Ovary (tissue), 9 donors: ENCODE measurements around the gene PCNT. TPM values are rescaled to one million over a fixed set of nuclear protein-coding genes. Genes with fewer than 3 reads are reported as not detected.

Source experiments
- DNase-seq, 5 donors: peaks; one replicate each; pipeline ENCODE4 v3.0.0-alpha.2; 2019 to 2020
- H3K27ac ChIP-seq, 2 donors: fragments of 200-600 bp; one replicate each; pipeline versions ENCODE4 v1.5.1 to v1.8.0; 2019 to 2022
- H3K27me3 ChIP-seq: fragments of 200-600 bp; one replicate; pipeline ENCODE4 v1.8.0; 2022
- H3K36me3 ChIP-seq: fragments of 200-600 bp; sonication (generic); one replicate; pipeline ENCODE4 v1.5.1; 2019
- H3K4me1 ChIP-seq: one replicate; pipeline ENCODE4 v1.8.1; 2013; ENCODE audit warnings: mild to moderate bottlenecking, moderate library complexity; ENCODE audit not compliant: insufficient read depth
- H3K4me3 ChIP-seq: fragments of 200-600 bp; sonication (generic); one replicate; pipeline ENCODE4 v1.5.1; 2017
- H3K9me3 ChIP-seq, 2 donors: fragments of 200-600 bp in 1 of 2; sonication (generic) in 1 of 2; one replicate each; pipeline versions ENCODE4 v1.5.1 to v1.8.1; 2013 to 2019; ENCODE audit warnings: mild to moderate bottlenecking in 1 of 2, moderate library complexity in 1 of 2
- EP300 ChIP-seq: sonication (generic); formaldehyde crosslinking; IDR thresholded peaks from one replicate; pipeline ENCODE4 v1.6.1; 2017; ENCODE audit warnings: antibody characterized with exemption
- POLR2A ChIP-seq: fragments of 450-650 bp; IDR thresholded peaks from one replicate; pipeline ENCODE4 v1.6.1; 2017; ENCODE audit warnings: antibody characterized with exemption, mild to moderate bottlenecking, moderate library complexity
- WGBS, 3 donors: extraction: QIAGEN DNeasy Blood & Tissue Kit in 1 of 3; methylation state at CpG; one replicate each; pipeline versions ENCODE4 v1.1.5 to v1.1.7; 2013 to 2017; 5-methylcytosine and 5-hydroxymethylcytosine counted together
- intact Hi-C, 4 donors: fragments of 100-400 bp; cut with DNase I; formaldehyde crosslinking; loops; one replicate each; pipeline versions ENCODE4 v1.11.0 to v1.15.1; 2022 to 2023
- polyA plus RNA-seq, 2 donors: library from polyadenylated mRNA; stranded (reverse); fragments of 200-250 nt in 1 of 2; fragments of 350-450 nt in 1 of 2; fragmentation: Illumina TruSeq in 1 of 2; extraction: RNeasy Lipid Tissue Mini Kit (QIAGEN cat#74804) in 1 of 2; gene quantifications; one replicate each; pipeline ENCODE4 v1.2.3, GENCODE V29; 2013 to 2014
- total RNA-seq, 7 donors: library from RNA; depleted of rRNA in 2 of 7; stranded (reverse); fragments of >200 nt in 2 of 7; fragmentation: NEBNext Ultra II Directional in 3 of 7; extraction: Animal tissue kit (Norgen Biotek cat#: 25700) in 3 of 7; gene quantifications; one replicate each; pipeline versions ENCODE4 v1.1.0 to v1.2.4, GENCODE V29; 2016 to 2023
- TF ChIP-seq, protein P1 (sequence below), 3 donors: fragments of 450-650 bp in 2 of 3; fragments of 200-600 bp in 1 of 3; IDR thresholded peaks; one replicate each; pipeline versions ENCODE4 v1.5.1 to v1.8.0; 2016 to 2022; ENCODE audit warnings: antibody characterized with exemption in 3 of 3, mild to moderate bottlenecking in 1 of 3
- donor health status: DM: no; HTN: no; CAD: no; lungs with moderate emphysema.
- donor health status: DM: no; HTN: no; CAD: no.
- donor health status: Bipolar disorder and iron deficiency.
- donor health status: DM: yes; HTN: yes; CAD: no.
- donor health status: DM: no; HTN: no; CAD: no.
- donor health status: DM: yes; HTN: yes; CAD: no.

The PCNT gene
- total and polyA plus RNA-seq, 9 donors: 11.1 to 28.2 (median 18.6) TPM

DNA sequence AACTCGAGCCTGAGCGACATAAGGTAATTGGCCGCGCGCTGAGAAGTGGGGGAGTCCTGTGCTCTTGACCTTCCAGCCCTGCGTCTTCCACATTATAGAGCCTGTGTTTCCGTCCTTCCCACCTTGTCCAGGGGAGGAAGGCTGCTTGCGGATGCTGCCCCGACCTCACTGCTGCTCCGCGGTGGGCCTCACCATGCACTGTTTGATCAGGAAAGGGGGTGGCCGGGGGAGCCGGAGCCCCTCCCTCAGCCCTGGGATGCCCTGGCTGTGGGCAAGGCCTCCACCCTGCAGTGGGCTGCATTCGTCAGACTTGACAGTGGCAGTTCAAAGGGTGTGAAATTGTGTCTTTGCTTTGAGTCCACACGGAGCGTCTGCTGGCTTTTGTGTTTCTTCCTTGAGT lies 30.1 kb downstream of the PCNT start:
- no peaks in the 10 kb centered on the region for H3K27me3 ChIP-seq
- intact Hi-C loops: loop anchor here in 1 of 4 donors (10.0 kb wide), 1 partner anchor 61 kb away; no protein-coding TSS in a partner anchor
- no peak for DNase-seq
- TF ChIP-seq EP300 (no peak), POLR2A (no peak)
- TF ChIP-seq, protein P1, sequence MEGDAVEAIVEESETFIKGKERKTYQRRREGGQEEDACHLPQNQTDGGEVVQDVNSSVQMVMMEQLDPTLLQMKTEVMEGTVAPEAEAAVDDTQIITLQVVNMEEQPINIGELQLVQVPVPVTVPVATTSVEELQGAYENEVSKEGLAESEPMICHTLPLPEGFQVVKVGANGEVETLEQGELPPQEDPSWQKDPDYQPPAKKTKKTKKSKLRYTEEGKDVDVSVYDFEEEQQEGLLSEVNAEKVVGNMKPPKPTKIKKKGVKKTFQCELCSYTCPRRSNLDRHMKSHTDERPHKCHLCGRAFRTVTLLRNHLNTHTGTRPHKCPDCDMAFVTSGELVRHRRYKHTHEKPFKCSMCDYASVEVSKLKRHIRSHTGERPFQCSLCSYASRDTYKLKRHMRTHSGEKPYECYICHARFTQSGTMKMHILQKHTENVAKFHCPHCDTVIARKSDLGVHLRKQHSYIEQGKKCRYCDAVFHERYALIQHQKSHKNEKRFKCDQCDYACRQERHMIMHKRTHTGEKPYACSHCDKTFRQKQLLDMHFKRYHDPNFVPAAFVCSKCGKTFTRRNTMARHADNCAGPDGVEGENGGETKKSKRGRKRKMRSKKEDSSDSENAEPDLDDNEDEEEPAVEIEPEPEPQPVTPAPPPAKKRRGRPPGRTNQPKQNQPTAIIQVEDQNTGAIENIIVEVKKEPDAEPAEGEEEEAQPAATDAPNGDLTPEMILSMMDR (IDR thresholded peaks at IDR 0.05): no peak
- no peaks in the 10 kb centered on the region for H3K36me3 ChIP-seq
- no peak overlapping the region for H3K27ac ChIP-seq
- no peaks in the 10 kb centered on the region for H3K4me1 ChIP-seq
- no peaks in the 10 kb centered on the region for H3K9me3 ChIP-seq
- no peak overlapping the region for H3K4me3 ChIP-seq
- WGBS, 3 donors: 78 to 81% (median 79%) methylated on average over 15 to 16 of the region's 16 CpGs

DNA sequence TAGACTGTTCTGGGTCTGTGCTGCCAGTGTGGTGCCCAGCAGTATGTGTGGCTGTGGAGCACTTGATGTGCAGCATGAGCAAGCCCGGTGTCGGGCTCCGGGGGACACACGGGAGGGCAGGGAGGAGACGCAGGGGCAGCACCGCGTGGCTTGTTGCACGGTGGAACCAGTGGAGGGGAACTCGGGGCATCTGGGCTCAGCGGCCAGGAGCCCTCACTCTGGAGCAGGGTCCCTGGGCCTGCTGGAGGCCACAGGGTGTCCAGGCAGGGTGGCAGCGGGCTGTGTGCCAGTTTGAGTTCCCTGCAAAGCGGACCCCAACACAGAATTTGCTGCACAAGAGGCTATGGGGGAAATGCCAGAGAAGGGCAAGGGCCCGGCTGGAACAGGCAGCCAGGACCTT lies 30.6 kb downstream of the PCNT start:
- H3K4me1 ChIP-seq: no peaks in the 10 kb centered on the region
- H3K27ac ChIP-seq: no peak overlapping the region
- H3K27me3 ChIP-seq: no peaks in the 10 kb centered on the region
- H3K9me3 ChIP-seq: no peaks in the 10 kb centered on the region
- TF ChIP-seq EP300 (no peak), POLR2A (no peak)
- TF ChIP-seq, protein P1 (IDR thresholded peaks at IDR 0.05): no peak
- no peak overlapping the region for H3K4me3 ChIP-seq
- WGBS, 3 donors: 88 to 94% (median 93%) methylated on average over 13 of the region's 13 CpGs
- no peaks in the 10 kb centered on the region for H3K36me3 ChIP-seq
- intact Hi-C loops: loop anchor here in 1 of 4 donors (10.0 kb wide), 1 partner anchor 60 kb away; no protein-coding TSS in a partner anchor
- no peak for DNase-seq

DNA sequence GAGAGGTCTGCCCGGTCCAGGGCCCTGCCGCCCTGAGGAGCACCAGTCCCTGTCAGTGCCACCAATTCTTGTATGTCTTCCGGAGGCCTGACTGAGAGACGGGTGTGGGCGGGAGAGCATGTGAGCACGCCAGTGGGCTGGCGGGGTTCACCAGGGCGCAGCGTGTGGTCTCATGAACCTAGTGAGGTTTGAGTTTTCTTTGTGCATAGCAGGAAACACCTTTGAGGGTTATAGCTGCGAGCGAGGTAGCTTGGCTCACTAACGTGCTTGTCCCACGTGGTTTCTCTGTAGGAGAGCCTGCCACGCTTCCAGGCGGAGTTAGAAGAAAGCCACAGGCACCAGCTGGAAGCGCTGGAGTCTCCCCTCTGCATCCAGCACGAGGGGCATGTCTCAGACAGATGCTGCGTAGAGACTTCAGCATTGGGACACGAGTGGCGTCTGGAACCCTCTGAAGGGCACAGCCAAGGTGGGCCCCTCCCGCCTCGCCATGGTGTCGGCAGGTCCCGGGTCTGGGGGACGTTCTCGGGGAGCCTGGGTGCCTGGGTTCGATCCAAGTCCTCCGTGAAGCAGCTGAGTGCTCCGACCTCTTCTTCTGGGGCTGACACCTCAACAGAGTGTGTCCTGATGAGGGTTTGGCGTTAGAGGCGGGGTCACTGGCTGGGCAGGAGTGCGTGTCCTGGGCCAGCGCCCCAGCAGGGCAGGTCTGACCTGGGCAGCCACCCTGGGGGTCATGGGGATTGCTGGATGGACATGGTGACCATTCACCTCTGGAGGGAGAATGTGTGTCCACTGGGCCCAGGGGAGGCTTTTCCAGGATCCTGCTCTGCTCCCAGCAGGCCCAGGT lies 31.4 kb downstream of the PCNT start:
- H3K27me3 ChIP-seq: no peaks in the 10 kb centered on the region
- no peak overlapping the region for H3K4me3 ChIP-seq
- 90 to 91% (median 91%) methylated on average over 33 of the region's 33 CpGs for WGBS, 3 donors
- no peaks in the 10 kb centered on the region for H3K36me3 ChIP-seq
- intact Hi-C loops: loop anchor here in 1 of 4 donors (10.0 kb wide), 1 partner anchor 59 kb away; no protein-coding TSS in a partner anchor
- no peaks in the 10 kb centered on the region for H3K9me3 ChIP-seq
- H3K4me1 ChIP-seq: no peaks in the 10 kb centered on the region
- no peak for DNase-seq
- H3K27ac ChIP-seq: no peak overlapping the region
- TF ChIP-seq EP300: no peak
- no peak for TF ChIP-seq POLR2A

DNA sequence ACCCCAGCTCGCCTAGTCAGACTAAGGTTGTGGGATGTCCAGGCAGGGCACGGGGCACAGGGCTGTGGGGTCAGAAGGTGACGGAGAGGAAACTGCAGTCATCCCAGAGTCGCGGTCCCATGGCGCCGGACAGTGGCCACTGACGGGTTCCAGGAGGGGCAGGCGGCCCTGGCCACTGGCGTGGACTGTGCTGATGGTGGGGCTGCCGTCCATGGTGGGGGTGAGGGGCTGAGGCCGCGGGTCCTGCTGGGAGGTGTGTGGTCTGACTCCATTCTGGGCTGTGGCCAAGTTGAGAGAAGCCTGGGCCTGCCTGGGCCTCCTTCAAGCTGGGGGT lies 32.0 kb downstream of the PCNT start:
- TF ChIP-seq POLR2A: no peak
- no peak for TF ChIP-seq EP300
- TF ChIP-seq, protein P1 (IDR thresholded peaks at IDR 0.05): no peak
- intact Hi-C loops: loop anchor here in 1 of 4 donors (10.0 kb wide), 1 partner anchor 59 kb away; no protein-coding TSS in a partner anchor
- H3K4me1 ChIP-seq: no peaks in the 10 kb centered on the region
- H3K27me3 ChIP-seq: no peaks in the 10 kb centered on the region
- no peak overlapping the region for H3K4me3 ChIP-seq
- no peaks in the 10 kb centered on the region for H3K36me3 ChIP-seq
- no peaks in the 10 kb centered on the region for H3K9me3 ChIP-seq
- WGBS, 3 donors: 86 to 91% (median 88%) methylated on average over 13 of the region's 13 CpGs
- no peak for DNase-seq
- no peak overlapping the region for H3K27ac ChIP-seq
